ENCODE results near the gene TUBA3D.
"Not testable (repeated sequence)": the region's sequence is repeated elsewhere in the genome, so short reads cannot be mapped to it uniquely, and the experiment has no call there.

TUBA3D gene

DNA sequence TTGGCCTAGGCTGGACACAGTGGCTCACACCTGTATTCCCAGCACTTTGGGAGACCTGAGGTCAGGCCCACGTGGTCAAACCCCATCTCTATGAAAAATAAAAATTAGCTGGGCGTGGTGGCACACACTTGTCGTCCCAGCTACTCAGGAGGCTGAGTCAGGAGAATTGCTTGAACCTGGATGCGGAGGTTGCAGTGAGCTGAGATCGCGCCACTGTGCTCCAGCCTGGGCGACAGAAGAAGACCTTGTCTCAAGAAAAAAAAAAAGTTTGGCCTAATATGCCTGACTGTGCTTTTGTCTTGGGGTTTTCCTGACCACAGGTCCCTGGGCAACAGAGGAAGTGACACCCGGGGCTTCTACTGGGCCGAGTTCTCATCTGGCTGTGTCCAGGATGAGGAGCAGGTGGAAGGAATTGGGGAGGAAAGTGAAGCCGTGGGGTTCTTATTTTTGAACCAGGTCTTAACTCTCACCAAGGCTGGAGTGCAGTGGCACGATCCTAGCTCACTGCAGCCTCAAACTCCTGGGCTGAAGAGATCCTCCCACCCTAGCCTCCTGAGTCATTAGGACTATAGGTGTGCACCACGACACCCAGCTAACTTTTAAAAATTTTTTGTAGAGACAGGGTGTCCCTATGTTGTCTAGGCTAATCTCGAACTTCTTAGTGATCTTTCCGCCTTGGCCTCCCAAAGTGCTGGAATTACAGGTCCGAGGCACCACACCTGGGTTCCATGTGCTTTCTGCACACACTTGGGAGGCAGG, 38.7 kb downstream of the TUBA3D start:
- in situ Hi-C loops (cut with MboI; ENCODE audit: low sequenced_read_pairs): not testable (repeated sequence)

GRCh38 chr2:131515235-131515634, 39.3 kb downstream of the TUBA3D start:
- in situ Hi-C loops (cut with MboI; ENCODE audit: low sequenced_read_pairs): not testable (repeated sequence)

DNA sequence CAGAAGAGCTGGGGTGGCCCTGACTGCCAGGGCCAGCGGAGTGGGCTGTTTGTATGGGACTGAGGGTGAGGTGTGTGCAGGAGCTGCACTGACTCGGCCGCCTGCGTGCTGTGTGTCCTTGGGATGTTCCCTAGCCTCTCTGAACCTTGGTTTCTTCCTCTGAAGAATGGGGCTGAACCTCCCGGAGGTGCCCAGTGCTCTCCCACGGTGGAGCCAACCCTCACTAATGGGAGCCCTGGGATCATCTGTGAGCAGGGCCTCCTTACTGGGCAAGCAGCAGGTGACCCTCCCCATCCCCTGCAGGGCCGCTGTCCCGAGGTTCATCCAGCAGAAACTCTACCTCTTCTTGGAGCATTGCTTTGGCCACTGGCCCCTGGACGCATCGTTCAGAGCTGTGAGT, 40.1 kb downstream of the TUBA3D start:
- in situ Hi-C loops (cut with MboI; ENCODE audit: low sequenced_read_pairs): no loop called here

DNA sequence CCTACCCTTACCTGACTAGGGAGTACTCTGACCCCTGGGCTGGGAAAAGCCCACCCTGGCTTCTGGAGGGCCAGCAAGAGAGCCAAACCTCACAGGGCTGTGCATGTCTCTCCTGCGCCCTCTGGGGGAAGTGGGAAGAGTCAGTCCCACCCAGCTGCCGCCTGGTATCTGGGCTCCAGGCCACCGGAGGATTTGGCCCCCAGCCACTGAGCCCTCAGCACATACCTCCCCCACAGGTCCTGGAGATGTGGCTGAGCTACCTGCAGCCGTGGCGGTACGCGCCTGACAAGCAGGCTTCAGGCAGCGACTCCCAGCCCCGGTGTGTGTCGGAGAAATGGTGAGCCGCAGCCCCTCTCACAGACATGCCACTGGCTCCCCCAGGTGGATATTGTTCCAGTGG, 40.7 kb downstream of the TUBA3D start:
- in situ Hi-C loops (cut with MboI; ENCODE audit: low sequenced_read_pairs): not testable (repeated sequence)

GRCh38 chr2:131517106-131517831, 41.4 kb downstream of the TUBA3D start:
- in situ Hi-C loops (cut with MboI; ENCODE audit: low sequenced_read_pairs): no loop called here

GRCh38 chr2:131517856-131518255, 41.9 kb downstream of the TUBA3D start:
- in situ Hi-C loops (cut with MboI; ENCODE audit: low sequenced_read_pairs): not testable (repeated sequence)

- in situ Hi-C loops (cut with MboI; ENCODE audit: low sequenced_read_pairs): not testable (repeated sequence)
Measured at GRCh38 chr2:131518531-131518930, 42.6 kb downstream of the TUBA3D start.

DNA sequence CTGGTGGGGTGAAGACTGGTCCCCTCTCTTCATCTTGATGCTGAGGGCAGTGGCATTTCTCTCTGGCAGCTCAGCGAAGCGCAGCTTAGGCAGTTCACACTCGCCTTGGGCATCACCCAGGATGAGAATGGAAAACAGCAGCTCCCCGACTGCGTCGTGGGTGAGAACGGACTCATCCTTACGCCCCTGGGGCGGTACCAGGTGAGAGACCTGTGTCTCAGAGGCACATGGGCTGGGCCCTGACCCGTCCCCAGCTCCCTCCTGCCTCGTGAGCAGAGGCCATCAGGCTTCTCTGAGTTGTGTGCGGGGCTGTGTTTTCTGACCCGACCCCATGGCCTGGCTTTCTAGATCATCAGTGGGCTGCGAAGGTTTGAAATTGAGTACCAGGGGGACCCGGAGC, 43.5 kb downstream of the TUBA3D start:
- in situ Hi-C loops (cut with MboI; ENCODE audit: low sequenced_read_pairs): no loop called here

DNA sequence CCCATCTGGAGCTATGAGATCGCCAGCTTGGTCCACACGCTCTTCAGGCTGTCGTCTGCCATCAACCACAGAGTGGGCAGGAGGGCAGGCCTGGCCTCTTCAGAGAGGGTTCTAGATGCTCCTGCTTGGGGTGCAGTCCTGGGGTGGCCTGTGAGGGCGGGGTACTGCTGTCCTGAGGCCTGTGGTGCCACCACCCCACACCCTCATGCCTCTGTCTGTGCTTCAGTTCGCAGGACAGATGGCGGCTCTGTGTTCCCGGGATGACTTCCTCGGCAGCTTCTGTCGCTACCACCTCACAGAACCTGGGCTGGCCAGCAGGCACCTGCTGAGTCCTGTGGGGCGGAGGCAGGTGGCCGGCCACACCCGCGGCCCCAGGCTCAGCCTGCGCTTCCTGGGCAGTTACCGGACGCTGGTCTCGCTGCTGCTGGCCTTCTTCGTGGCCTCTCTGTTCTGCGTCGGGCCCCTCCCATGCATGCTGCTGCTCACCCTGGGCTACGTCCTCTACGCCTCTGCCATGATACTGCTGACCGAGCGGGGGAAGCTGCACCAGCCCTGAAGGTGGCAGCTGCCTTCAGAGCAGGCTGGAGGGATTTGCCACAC, 44.1 kb downstream of the TUBA3D start:
- in situ Hi-C loops (cut with MboI; ENCODE audit: low sequenced_read_pairs): not testable (repeated sequence)

DNA sequence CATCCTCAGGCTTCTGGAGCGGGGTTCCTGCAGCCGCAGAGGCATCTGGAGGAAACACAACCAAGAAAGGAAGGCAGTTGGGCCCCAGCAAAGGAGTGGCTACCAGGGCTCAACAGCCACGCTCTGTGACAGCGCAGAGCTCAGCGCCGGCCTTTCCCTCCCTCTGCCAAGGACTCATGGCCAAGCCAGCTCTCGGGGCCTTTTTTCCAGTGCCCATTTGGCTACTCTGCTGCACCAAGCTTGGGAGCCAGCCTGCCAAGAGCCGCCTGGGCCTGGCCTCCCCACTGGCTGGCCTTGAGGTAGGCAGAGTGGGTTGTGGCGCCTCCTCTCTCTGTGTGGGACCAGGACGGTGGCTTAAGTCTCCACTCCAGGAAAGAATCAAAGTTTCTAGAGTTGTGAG, 44.6 kb downstream of the TUBA3D start:
- in situ Hi-C loops (cut with MboI; ENCODE audit: low sequenced_read_pairs): no loop called here

DNA sequence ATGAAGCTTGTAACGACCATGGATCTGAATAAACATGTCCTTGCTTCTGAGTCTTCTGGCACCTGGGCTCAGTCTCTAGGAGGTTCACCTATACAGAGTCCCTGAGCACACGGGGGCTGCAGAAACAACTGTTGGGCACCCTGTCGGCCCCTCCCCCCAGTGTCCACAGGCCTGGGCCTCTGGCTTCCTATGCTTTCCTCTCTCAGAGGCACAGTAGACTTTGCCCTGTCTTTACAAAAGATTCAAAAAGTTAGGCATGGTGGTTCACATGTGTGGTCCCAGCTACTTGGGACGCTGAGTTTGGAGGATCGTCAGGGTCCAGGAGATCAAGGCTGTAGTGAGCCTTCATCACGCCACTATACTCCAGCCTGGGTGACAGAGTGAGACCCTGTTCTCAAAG, 45.6 kb downstream of the TUBA3D start:
- in situ Hi-C loops (cut with MboI; ENCODE audit: low sequenced_read_pairs): not testable (repeated sequence)

DNA sequence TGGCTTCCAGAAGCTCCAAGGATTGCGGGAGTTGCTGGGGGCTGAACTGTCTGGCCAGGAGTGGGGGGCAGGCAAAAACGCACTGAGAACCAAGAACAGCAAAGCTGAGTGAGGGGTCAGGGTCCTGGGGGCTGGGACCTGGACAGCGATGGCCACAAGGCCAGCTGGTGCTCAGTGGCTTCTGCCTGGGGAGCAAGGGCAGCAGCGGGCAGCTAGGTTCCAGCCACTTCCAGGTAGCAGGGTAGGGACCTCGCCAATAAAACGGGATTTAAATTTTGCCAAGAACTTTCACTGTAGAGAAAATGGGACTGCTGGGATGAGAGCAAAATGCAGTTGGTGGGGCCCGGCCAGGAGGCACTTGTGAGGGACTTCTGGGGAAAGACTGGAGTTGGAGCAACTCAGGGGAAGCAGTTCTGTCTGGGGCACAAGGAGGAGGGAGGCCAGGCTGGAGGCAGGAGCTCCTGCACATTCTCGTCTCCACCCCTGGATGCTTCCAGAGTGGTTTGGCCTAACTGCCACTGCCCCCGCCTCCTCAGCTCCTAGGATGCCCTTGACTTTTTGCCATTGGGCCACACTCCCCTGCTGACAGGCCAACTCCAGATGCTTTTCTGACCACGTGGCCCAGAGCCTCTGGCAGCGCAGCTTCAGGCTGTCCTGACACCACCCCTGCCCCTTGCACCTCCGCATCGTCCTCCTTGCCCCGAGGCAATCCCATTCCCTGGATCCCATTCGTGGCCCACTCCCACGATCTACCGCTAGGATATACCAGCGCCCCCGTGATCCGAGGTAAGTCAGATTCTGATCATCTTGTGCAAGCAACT, 46.3 kb downstream of the TUBA3D start:
- in situ Hi-C loops (cut with MboI; ENCODE audit: low sequenced_read_pairs): no loop called here

DNA sequence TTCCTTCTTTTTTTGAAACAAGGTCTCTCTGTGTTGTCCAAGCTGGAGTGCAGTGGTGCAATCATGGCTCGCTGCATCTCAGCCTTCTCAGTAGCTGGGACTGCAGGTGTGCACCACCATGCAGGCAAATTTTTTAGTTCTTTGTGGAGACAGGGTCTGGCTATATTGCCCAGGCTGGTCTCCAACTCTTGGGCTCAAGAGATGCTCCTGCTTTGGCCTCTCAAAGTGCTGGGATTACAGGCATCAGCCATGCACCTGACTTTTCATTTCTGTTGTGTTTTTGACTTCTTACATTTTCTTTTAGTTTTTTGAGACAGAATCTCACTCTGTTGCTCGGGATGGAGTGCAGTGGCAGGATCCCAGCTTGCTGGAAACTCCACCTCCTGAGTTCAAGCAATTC, 49.3 kb downstream of the TUBA3D start:
- in situ Hi-C loops (cut with MboI; ENCODE audit: low sequenced_read_pairs): not testable (repeated sequence)

- in situ Hi-C loops (cut with MboI; ENCODE audit: low sequenced_read_pairs): not testable (repeated sequence)
Measured at GRCh38 chr2:131527131-131528001, 51.4 kb downstream of the TUBA3D start, which contains the start of gene CCDC74A. Gene CCDC74A (plus strand): TSS chr2:131527888. CDS start chr2:131527971, 83 bp downstream.

GRCh38 chr2:131528981-131529863, 53.3 kb downstream of the TUBA3D start:
- in situ Hi-C loops (cut with MboI; ENCODE audit: low sequenced_read_pairs): not testable (repeated sequence)

DNA sequence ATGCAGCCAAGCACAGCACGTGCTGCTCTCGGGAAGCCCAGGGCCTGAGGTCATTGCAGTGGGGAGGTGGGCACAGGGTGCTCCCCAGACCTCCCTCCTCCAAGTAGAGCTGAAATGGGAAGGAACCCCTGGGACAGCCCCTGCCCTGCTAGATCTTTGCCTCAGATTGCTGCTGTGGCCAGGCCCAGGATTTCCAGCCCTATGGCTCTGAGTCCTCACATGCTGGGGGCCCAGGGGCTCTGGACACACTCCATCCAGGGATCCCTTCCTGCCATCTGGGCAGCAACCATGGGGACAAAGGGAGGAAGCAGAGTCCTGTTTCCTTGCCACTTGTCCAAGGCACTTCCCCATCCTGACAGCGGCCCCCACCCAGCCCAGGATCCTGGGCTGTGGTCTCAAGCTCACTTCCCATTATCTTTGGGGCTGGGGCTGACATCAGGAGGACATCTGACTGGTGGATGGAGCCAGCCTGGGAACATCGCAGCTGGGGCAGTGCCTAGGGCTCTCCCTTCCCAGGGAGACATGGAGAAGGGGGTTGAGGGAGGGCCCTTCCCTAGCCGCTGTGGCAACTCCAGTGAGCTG, 54.0 kb downstream of the TUBA3D start:
- in situ Hi-C loops (cut with MboI; ENCODE audit: low sequenced_read_pairs): not testable (repeated sequence)

GRCh38 chr2:131530626-131531344, 54.9 kb downstream of the TUBA3D start:
- in situ Hi-C loops (cut with MboI; ENCODE audit: low sequenced_read_pairs): not testable (repeated sequence)
